ENCODE results near the gene CEP290. TPM values are rescaled to one million over a fixed set of nuclear protein-coding genes. Genes with fewer than 3 reads are reported as not detected.

The CEP290 gene
- total RNA-seq, 2 donors from 2014 or later, result 19.1 to 34.8 TPM

GRCh38 chr12:88167384-88167783 is 25.5 kb upstream of the CEP290 start:
- DNase-seq, result no peak
- Histone ChIP-seq H3K4me1 (ENCODE audit: control insufficient read depth, insufficient read depth, low read length) (no peaks in the 10 kb centered on the region), H3K4me3 (ENCODE audit: low read length) (no peak overlapping the region), H3K27ac (ENCODE audit: low read depth, low read length) (no peak overlapping the region), H3K9ac (ENCODE audit: extremely low read depth, low read length, poor library complexity, severe bottlenecking) (no peak overlapping the region), H3K27me3 (ENCODE audit: control insufficient read depth, insufficient read depth, low read length, poor library complexity, severe bottlenecking) (no peaks in the 10 kb centered on the region), H3K36me3 (ENCODE audit: control insufficient read depth, insufficient read depth, low read length) (peaks cover 66% of the 10 kb centered on the region), H3K9me3 (ENCODE audit: control insufficient read depth, low read length) (no peaks in the 10 kb centered on the region)
- no peaks in the 10 kb centered on the region for H3K9me3 Mint-ChIP-seq
- H3K27ac Mint-ChIP-seq, result no peak overlapping the region
- H3K36me3 Mint-ChIP-seq (ENCODE audit: low read depth), result peaks cover 66% of the 10 kb centered on the region
- H3K4me3 Mint-ChIP-seq, result no peak overlapping the region
- no peaks in the 10 kb centered on the region for H3K27me3 Mint-ChIP-seq (ENCODE audit: insufficient read depth)
- no peak for TF ChIP-seq CTCF (conservative IDR thresholded peaks at IDR 0.05)
- WGBS, 2 experiments (ENCODE audit: insufficient coverage in 1 of 2, insufficient read length in 1 of 2), result 89 to 96% methylated on average over 2 of the region's 2 CpGs
- H3K4me1 Mint-ChIP-seq, result peaks cover 4% of the 10 kb centered on the region

DNA sequence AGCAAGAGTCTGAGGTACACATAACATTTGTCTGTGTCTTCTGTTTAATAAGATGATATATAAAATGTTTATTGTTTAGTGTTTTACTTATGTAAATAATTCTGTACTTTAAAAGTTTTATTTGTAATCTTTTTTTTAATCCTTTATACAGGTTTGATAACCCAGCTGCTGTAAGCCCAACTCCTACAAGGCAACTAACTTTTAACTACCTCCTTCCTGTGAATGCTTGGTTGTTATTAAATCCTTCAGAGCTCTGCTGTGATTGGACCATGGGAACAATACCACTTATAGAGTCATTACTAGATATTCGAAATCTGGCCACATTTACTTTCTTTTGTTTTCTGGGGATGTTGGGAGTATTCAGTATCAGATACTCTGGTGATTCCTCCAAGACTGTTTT is 24.3 kb upstream of the CEP290 start:
- no peak overlapping the region for H3K27ac ChIP-seq (ENCODE audit: low read depth, low read length)

DNA sequence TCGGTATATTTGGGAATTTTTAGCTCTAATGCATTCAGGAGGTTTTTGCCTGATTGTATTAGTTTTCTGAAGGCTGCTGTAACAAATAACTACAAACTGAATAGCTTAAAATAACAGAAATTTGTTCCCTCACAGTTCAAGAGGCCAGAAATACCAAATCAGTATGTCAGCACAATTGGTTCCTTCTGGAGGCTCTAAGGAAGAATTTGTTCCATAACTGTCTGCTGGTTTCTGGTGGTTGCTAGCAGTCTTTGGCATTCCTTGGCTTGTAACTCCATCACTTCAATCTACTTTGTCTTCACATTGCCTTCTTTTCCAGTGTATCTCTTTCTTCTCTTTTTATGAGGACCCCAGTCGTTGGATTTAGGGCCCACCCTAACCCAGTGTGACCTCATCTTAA is 21.5 kb upstream of the CEP290 start:
- Histone ChIP-seq H3K36me3 (ENCODE audit: control insufficient read depth, insufficient read depth, low read length) (peaks cover 66% of the 10 kb centered on the region), H3K4me3 (ENCODE audit: low read length) (no peak overlapping the region), H3K9me3 (ENCODE audit: control insufficient read depth, low read length) (no peaks in the 10 kb centered on the region), H3K27me3 (ENCODE audit: control insufficient read depth, insufficient read depth, low read length, poor library complexity, severe bottlenecking) (no peaks in the 10 kb centered on the region), H3K4me1 (ENCODE audit: control insufficient read depth, insufficient read depth, low read length) (no peaks in the 10 kb centered on the region), H3K9ac (ENCODE audit: extremely low read depth, low read length, poor library complexity, severe bottlenecking) (no peak overlapping the region), H3K27ac (ENCODE audit: low read depth, low read length) (no peak overlapping the region)
- no peaks in the 10 kb centered on the region for H3K9me3 Mint-ChIP-seq
- no peak for TF ChIP-seq CTCF (conservative IDR thresholded peaks at IDR 0.05)
- no peak overlapping the region for H3K4me3 Mint-ChIP-seq
- no peak overlapping the region for H3K27ac Mint-ChIP-seq
- WGBS, 2 experiments (ENCODE audit: insufficient coverage in 1 of 2, insufficient read length in 1 of 2), result 92% methylated on average over 2 of the region's 2 CpGs; no CpG with 5 or more reads in 1 of the 2 experiments
- DNase-seq, result no peak
- H3K27me3 Mint-ChIP-seq (ENCODE audit: insufficient read depth), result no peaks in the 10 kb centered on the region
- H3K4me1 Mint-ChIP-seq, result peaks cover 8% of the 10 kb centered on the region
- H3K36me3 Mint-ChIP-seq (ENCODE audit: low read depth), result peaks cover 52% of the 10 kb centered on the region

More for the DNA sequence above, 24.3 kb upstream of the CEP290 start:
- Mint-ChIP-seq H3K27ac (no peak overlapping the region), H3K9me3 (no peaks in the 10 kb centered on the region), H3K4me3 (no peak overlapping the region), H3K36me3 (ENCODE audit: low read depth) (peaks cover 66% of the 10 kb centered on the region), H3K27me3 (ENCODE audit: insufficient read depth) (no peaks in the 10 kb centered on the region), H3K4me1 (peaks cover 5% of the 10 kb centered on the region)
- Histone ChIP-seq H3K9ac (ENCODE audit: extremely low read depth, low read length, poor library complexity, severe bottlenecking) (no peak overlapping the region), H3K36me3 (ENCODE audit: control insufficient read depth, insufficient read depth, low read length) (peaks cover 73% of the 10 kb centered on the region), H3K9me3 (ENCODE audit: control insufficient read depth, low read length) (no peaks in the 10 kb centered on the region), H3K27me3 (ENCODE audit: control insufficient read depth, insufficient read depth, low read length, poor library complexity, severe bottlenecking) (no peaks in the 10 kb centered on the region), H3K4me1 (ENCODE audit: control insufficient read depth, insufficient read depth, low read length) (no peaks in the 10 kb centered on the region), H3K4me3 (ENCODE audit: low read length) (no peak overlapping the region)
- no peak for DNase-seq
- no peak for TF ChIP-seq CTCF (conservative IDR thresholded peaks at IDR 0.05)
- WGBS, 2 experiments (ENCODE audit: insufficient coverage in 1 of 2, insufficient read length in 1 of 2), result no CpG with 5 or more reads among the region's 1 CpG

Data from endodermal cell (in vitro differentiated cells).